ENCODE measurements around the gene MNAT1.

DNA sequence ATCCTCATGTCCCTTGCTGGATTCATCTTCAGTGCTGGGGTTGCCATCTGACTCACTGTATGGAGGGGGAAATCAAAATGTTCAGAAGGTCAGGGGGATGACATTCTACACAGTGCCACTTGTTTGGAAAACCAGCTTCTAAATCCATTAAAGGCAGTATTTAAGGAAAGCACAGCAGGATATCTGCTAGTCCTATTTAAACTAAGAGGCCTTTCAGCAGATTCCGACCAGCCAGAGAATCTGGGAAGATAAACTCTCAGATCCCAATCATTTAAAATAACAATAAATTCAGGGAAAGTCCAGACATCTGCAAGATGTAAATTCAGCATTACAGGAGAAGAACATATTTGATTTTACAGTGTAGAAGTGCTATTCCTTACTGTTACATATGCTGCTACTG, 14.2 kb upstream of the MNAT1 start:
- no peak for TF ChIP-seq CTCF (IDR thresholded peaks at IDR 0.05; ENCODE audit: borderline replicate concordance, extremely low read depth, low read length, poor library complexity, severe bottlenecking)
- no peak for TF ChIP-seq EZH2 (IDR thresholded peaks at IDR 0.05; ENCODE audit: borderline replicate concordance, low read depth, low read length, severe bottlenecking)
